Muscle layer of colon (tissue), 2 donors: ENCODE measurements around the gene PRRG2.

Experiments used
- H3K27ac ChIP-seq: one replicate; pipeline ENCODE4 v1.7.0; 2013; ENCODE audit warnings: low read depth, mild to moderate bottlenecking, low read length, moderate library complexity
- H3K27me3 ChIP-seq, 2 donors: one replicate each; pipeline ENCODE4 v1.7.0; 2013; ENCODE audit warnings: low read length in 2 of 2, mild to moderate bottlenecking in 2 of 2; ENCODE audit not compliant: insufficient read depth in 2 of 2, control insufficient read depth in 1 of 2
- H3K36me3 ChIP-seq: one replicate; pipeline ENCODE4 v1.7.0; 2013; ENCODE audit warnings: mild to moderate bottlenecking, low read length; ENCODE audit not compliant: insufficient read depth
- H3K4me1 ChIP-seq: one replicate; pipeline ENCODE4 v1.7.0; 2013; ENCODE audit warnings: mild to moderate bottlenecking, low read length; ENCODE audit not compliant: insufficient read depth
- H3K4me3 ChIP-seq, 2 donors: one replicate each; pipeline ENCODE4 v1.7.0; 2013; ENCODE audit warnings: low read length in 2 of 2, low read depth in 1 of 2, mild to moderate bottlenecking in 1 of 2, moderate library complexity in 1 of 2
- H3K9ac ChIP-seq: one replicate; pipeline ENCODE4 v1.7.0; 2013; ENCODE audit warnings: low read length
- H3K9me3 ChIP-seq: one replicate; pipeline ENCODE4 v1.7.0; 2013; ENCODE audit warnings: mild to moderate bottlenecking, low read length
- donor health status: abdominal sarcoma.
- donor health status: Adenocarcinoma of cecum.

Gene PRRG2

GRCh38 chr19:49559443-49559842 lies 21.7 kb upstream of the PRRG2 start:
- peaks cover 3% of the 10 kb centered on the region for H3K4me1 ChIP-seq
- H3K9ac ChIP-seq: no peak overlapping the region
- no peak overlapping the region for H3K27ac ChIP-seq
- H3K4me3 ChIP-seq: no peak overlapping the region
- H3K36me3 ChIP-seq: peaks cover 24% of the 10 kb centered on the region
- H3K27me3 ChIP-seq: no peaks in the 10 kb centered on the region
- H3K9me3 ChIP-seq: no peaks in the 10 kb centered on the region

GRCh38 chr19:49559928-49560327 lies 21.2 kb upstream of the PRRG2 start:
- H3K9ac ChIP-seq: no peak overlapping the region
- no peaks in the 10 kb centered on the region for H3K27me3 ChIP-seq
- no peaks in the 10 kb centered on the region for H3K9me3 ChIP-seq
- H3K4me3 ChIP-seq: no peak overlapping the region
- peaks cover 24% of the 10 kb centered on the region for H3K36me3 ChIP-seq
- H3K27ac ChIP-seq: no peak overlapping the region
- H3K4me1 ChIP-seq: peaks cover 3% of the 10 kb centered on the region

GRCh38 chr19:49560358-49560900 lies 20.7 kb upstream of the PRRG2 start:
- Histone ChIP-seq H3K4me3 (no peak overlapping the region), H3K9ac (no peak overlapping the region), H3K36me3 (peaks cover 24% of the 10 kb centered on the region), H3K27ac (no peak overlapping the region), H3K9me3 (no peaks in the 10 kb centered on the region), H3K4me1 (peaks cover 8% of the 10 kb centered on the region), H3K27me3 (no peaks in the 10 kb centered on the region)

GRCh38 chr19:49564616-49565045 lies 16.5 kb upstream of the PRRG2 start:
- H3K4me1 ChIP-seq: peaks cover 10% of the 10 kb centered on the region
- no peak overlapping the region for H3K27ac ChIP-seq
- H3K9ac ChIP-seq: no peak overlapping the region
- H3K4me3 ChIP-seq: no peak overlapping the region
- H3K36me3 ChIP-seq: peaks cover under 1% of the 10 kb centered on the region
- no peaks in the 10 kb centered on the region for H3K27me3 ChIP-seq
- H3K9me3 ChIP-seq: no peaks in the 10 kb centered on the region

- no peak overlapping the region for H3K27ac ChIP-seq
- H3K36me3 ChIP-seq: no peaks in the 10 kb centered on the region
- peaks cover 14% of the 10 kb centered on the region for H3K4me1 ChIP-seq
- H3K27me3 ChIP-seq: no peaks in the 10 kb centered on the region
- H3K9me3 ChIP-seq: no peaks in the 10 kb centered on the region
- H3K9ac ChIP-seq: no peak overlapping the region
- no peak overlapping the region for H3K4me3 ChIP-seq
Observed at GRCh38 chr19:49565261-49565660, 15.9 kb upstream of the PRRG2 start.

- H3K27me3 ChIP-seq: no peaks in the 10 kb centered on the region
- H3K9ac ChIP-seq: no peak overlapping the region
- no peaks in the 10 kb centered on the region for H3K9me3 ChIP-seq
- peaks cover 19% of the 10 kb centered on the region for H3K4me1 ChIP-seq
- no peak overlapping the region for H3K4me3 ChIP-seq
- no peak overlapping the region for H3K27ac ChIP-seq
- no peaks in the 10 kb centered on the region for H3K36me3 ChIP-seq
Observed at GRCh38 chr19:49566302-49566701, 14.8 kb upstream of the PRRG2 start.

GRCh38 chr19:49567861-49568441 lies 13.2 kb upstream of the PRRG2 start:
- Histone ChIP-seq H3K9ac (no peak overlapping the region), H3K4me1 (peaks cover 19% of the 10 kb centered on the region), H3K4me3 (no peak overlapping the region), H3K36me3 (peaks cover 1% of the 10 kb centered on the region), H3K27me3 (no peaks in the 10 kb centered on the region), H3K27ac (no peak overlapping the region), H3K9me3 (no peaks in the 10 kb centered on the region)

- no peaks in the 10 kb centered on the region for H3K9me3 ChIP-seq
- H3K36me3 ChIP-seq: peaks cover 14% of the 10 kb centered on the region
- H3K27ac ChIP-seq: no peak overlapping the region
- peaks cover 14% of the 10 kb centered on the region for H3K4me1 ChIP-seq
- H3K27me3 ChIP-seq: no peaks in the 10 kb centered on the region
- no peak overlapping the region for H3K4me3 ChIP-seq
- H3K9ac ChIP-seq: no peak overlapping the region
Observed at GRCh38 chr19:49570138-49570856, 10.8 kb upstream of the PRRG2 start.

- Histone ChIP-seq H3K27me3 (no peaks in the 10 kb centered on the region), H3K9ac (no peak overlapping the region), H3K36me3 (peaks cover 14% of the 10 kb centered on the region), H3K9me3 (no peaks in the 10 kb centered on the region), H3K27ac (no peak overlapping the region), H3K4me3 (no peak overlapping the region), H3K4me1 (peaks cover 14% of the 10 kb centered on the region)
Observed at GRCh38 chr19:49570997-49571676, 10.0 kb upstream of the PRRG2 start.

- Histone ChIP-seq H3K27me3 (no peaks in the 10 kb centered on the region), H3K9me3 (no peaks in the 10 kb centered on the region), H3K9ac (no peak overlapping the region), H3K4me1 (peaks cover 13% of the 10 kb centered on the region), H3K27ac (no peak overlapping the region), H3K36me3 (peaks cover 14% of the 10 kb centered on the region), H3K4me3 (no peak overlapping the region)
Observed at GRCh38 chr19:49573009-49573408, 8.1 kb upstream of the PRRG2 start.

- H3K27ac ChIP-seq: no peak overlapping the region
- H3K36me3 ChIP-seq: peaks cover 14% of the 10 kb centered on the region
- peaks cover 9% of the 10 kb centered on the region for H3K4me1 ChIP-seq
- no peak overlapping the region for H3K4me3 ChIP-seq
- H3K27me3 ChIP-seq: no peaks in the 10 kb centered on the region
- no peaks in the 10 kb centered on the region for H3K9me3 ChIP-seq
- H3K9ac ChIP-seq: no peak overlapping the region
Observed at GRCh38 chr19:49573425-49573824, 7.7 kb upstream of the PRRG2 start.
